Endothelial cell of umbilical vein (primary cell): ENCODE measurements around the gene ZNF667. TPM values are rescaled to one million over a fixed set of nuclear protein-coding genes. Genes with fewer than 3 reads are reported as not detected.

Experiments used
- BruUV-seq: library from RNA; stranded (reverse); fragments of 400-500 nt; replicated peaks from 2 replicates; lab custom pipeline; 2021; lab: Mats Ljungman, UMichigan
- CTCF ChIA-PET: fragments of 300-600, 350-600 bp; sonication (Branson Sonifier 250); formaldehyde crosslinking; loops from one replicate; lab custom pipeline; 2021; ENCODE audit warnings: antibody characterized with exemption, inconsistent platforms; lab: Charles Lee
- POLR2A ChIA-PET: fragments of 300-600, 350-600 bp; sonication (Branson Sonifier 250); formaldehyde crosslinking; loops from one replicate; lab custom pipeline; 2021; ENCODE audit warnings: antibody characterized with exemption, inconsistent platforms; lab: Charles Lee
- DNase-seq: peaks from one replicate; pipeline ENCODE4 v3.0.0-alpha.2; 2011; ENCODE audit warnings: low read depth, low spot score
- FAIRE-seq: peaks from 2 replicates; lab custom pipeline; 2011; peaks lifted over from hg19 to GRCh38; lab: Jason Lieb, UNC
- H2AFZ ChIP-seq: 2 replicates; pipeline ENCODE4 v1.6.0; 2012; ENCODE audit warnings: low read depth, low read length, control low read depth, inconsistent platforms
- H3K27ac ChIP-seq: 2 replicates; pipeline ENCODE4 v1.5.1; 2011; ENCODE audit warnings: low read depth, mild to moderate bottlenecking, control low read depth, low read length, moderate library complexity; ENCODE audit not compliant: insufficient read depth
- H3K27me3 ChIP-seq, 2 experiments: 2 replicates each; pipeline versions ENCODE4 v1.6.0 to v1.6.1; 2011; ENCODE audit warnings: low read length in 2 of 2, mixed read lengths in 1 of 2; ENCODE audit not compliant: control insufficient read depth in 2 of 2, insufficient read depth in 2 of 2
- H3K36me3 ChIP-seq, 2 experiments: 2 replicates in 1 of 2; 3 replicates in 1 of 2; pipeline ENCODE4 v1.5.1; 2011; ENCODE audit warnings: low read length in 2 of 2, mild to moderate bottlenecking in 1 of 2, moderate library complexity in 1 of 2; ENCODE audit not compliant: control insufficient read depth in 2 of 2, insufficient read depth in 2 of 2; ENCODE audit errors: extremely low read depth in 1 of 2
- H3K4me1 ChIP-seq: 3 replicates; pipeline ENCODE4 v1.5.1; 2011; ENCODE audit warnings: mild to moderate bottlenecking, low read length; ENCODE audit not compliant: control insufficient read depth, insufficient read depth; ENCODE audit errors: extremely low read depth
- H3K4me2 ChIP-seq: 2 replicates; pipeline ENCODE4 v1.6.1; 2011; ENCODE audit warnings: low read length, control low read depth, mixed read lengths; ENCODE audit not compliant: insufficient read depth
- H3K4me3 ChIP-seq, 3 experiments: fragments of 200-600 bp in 1 of 3; sonication (generic), shearing (Covaris generic) in 1 of 3; replicated peaks in 1 of 3; 2 replicates each; pipeline ENCODE4 v1.5.1; 2011 to 2016; ENCODE audit warnings: control low read depth in 3 of 3, low read length in 3 of 3, mild to moderate bottlenecking in 2 of 3, inconsistent platforms in 1 of 3, low read depth in 1 of 3, moderate library complexity in 1 of 3; ENCODE audit not compliant: insufficient read depth in 1 of 3
- H3K79me2 ChIP-seq: 2 replicates; pipeline ENCODE4 v1.6.0; 2012; ENCODE audit warnings: low read length, inconsistent platforms; ENCODE audit not compliant: control insufficient read depth, insufficient read depth
- H3K9ac ChIP-seq: replicated peaks from 2 replicates; pipeline ENCODE3; 2011; ENCODE audit warnings: low read length, control low read depth; ENCODE audit not compliant: insufficient read depth; ENCODE audit errors: extremely low read depth
- H3K9me1 ChIP-seq: replicated peaks from 3 replicates; pipeline ENCODE4 v1.6.0; 2011; ENCODE audit warnings: mild to moderate bottlenecking, low read length; ENCODE audit not compliant: control insufficient read depth, insufficient read depth; ENCODE audit errors: extremely low read depth
- H3K9me3 ChIP-seq: replicated peaks from 2 replicates; pipeline ENCODE4 v1.5.1; 2012; ENCODE audit warnings: low read length, inconsistent platforms; ENCODE audit not compliant: control insufficient read depth, insufficient read depth
- H4K20me1 ChIP-seq: replicated peaks from 2 replicates; pipeline ENCODE3; 2011; ENCODE audit warnings: mild to moderate bottlenecking, low read length; ENCODE audit not compliant: control insufficient read depth, insufficient read depth; ENCODE audit errors: extremely low read depth
- CTCF ChIP-seq, 2 donors: IDR thresholded peaks; 1 replicate in 1 of 2; 2 replicates in 1 of 2; pipeline ENCODE4 v1.5.1; 2011; ENCODE audit warnings: low read length in 2 of 2, mild to moderate bottlenecking in 2 of 2, moderate library complexity in 2 of 2, control low read depth in 1 of 2, inconsistent platforms in 1 of 2, low read depth in 1 of 2; ENCODE audit not compliant: insufficient read depth in 1 of 2; ENCODE audit errors: extremely low read depth in 1 of 2
- EZH2 ChIP-seq: IDR thresholded peaks from 2 replicates; pipeline ENCODE4 v1.6.1; 2012; ENCODE audit warnings: borderline replicate concordance, low read depth, mild to moderate bottlenecking, moderate library complexity, low read length, inconsistent platforms; ENCODE audit not compliant: severe bottlenecking
- FOS ChIP-seq: IDR thresholded peaks from 2 replicates; pipeline ENCODE4 v1.6.1; 2011; ENCODE audit warnings: mild to moderate bottlenecking, low read length, moderate library complexity, borderline replicate concordance; ENCODE audit not compliant: insufficient read depth
- GATA2 ChIP-seq: IDR thresholded peaks from 2 replicates; pipeline ENCODE4 v1.7.0; 2011; ENCODE audit warnings: low read depth, mild to moderate bottlenecking, moderate library complexity, mixed read lengths, low read length; ENCODE audit not compliant: insufficient read length, insufficient read depth
- JUN ChIP-seq: IDR thresholded peaks from 2 replicates; pipeline ENCODE4 v1.6.1; 2011; ENCODE audit warnings: borderline replicate concordance, low read depth; ENCODE audit not compliant: insufficient read length, insufficient read depth
- MAX ChIP-seq: IDR thresholded peaks from 2 replicates; pipeline ENCODE4 v1.6.1; 2011; ENCODE audit not compliant: insufficient read depth, insufficient read length
- MYC ChIP-seq: IDR thresholded peaks from one replicate; pipeline ENCODE4 v1.6.1; 2011; ENCODE audit warnings: mild to moderate bottlenecking, low read depth, low read length
- POLR2A ChIP-seq: IDR thresholded peaks from 2 replicates; pipeline ENCODE4 v1.6.1; 2012; ENCODE audit warnings: low read depth, mild to moderate bottlenecking, control low read depth, low read length
- POLR2AphosphoS5 ChIP-seq: IDR thresholded peaks from 2 replicates; pipeline ENCODE4 v1.6.1; 2012; ENCODE audit warnings: low read depth, mild to moderate bottlenecking, control low read depth, low read length, moderate library complexity; ENCODE audit not compliant: insufficient read depth
- dilution Hi-C: fragments of 300-500 bp; cut with MboI; formaldehyde crosslinking; loops from one replicate; pipeline ENCODE4 v1.15.0; 2019; ENCODE audit warnings: low sequenced_read_pairs; ENCODE audit not compliant: extremely low pct_ligation_motif_present
- intact Hi-C: fragments of 100-400 bp; cut with micrococcal nuclease; formaldehyde crosslinking; loops from one replicate; pipeline ENCODE4 v1.10.0; 2022
- polyA plus RNA-seq, 4 experiments: library from polyadenylated mRNA; depleted of rRNA in 3 of 4; stranded (reverse) in 3 of 4; unstranded in 1 of 4; fragments of >200 nt; gene quantifications; 2 replicates each; pipeline versions ENCODE4 v1.2.1 to v1.2.3, GENCODE V29; 2011 to 2012; ENCODE audit warnings: missing spikeins in 1 of 4
- total RNA-seq: library from RNA; stranded (reverse); gene quantifications from 2 replicates; pipeline ENCODE4 v1.2.3, GENCODE V29; 2021

Gene ZNF667
- total and polyA plus RNA-seq, 2 donors (not counting 3 experiments of a cell fraction or from before 2014, with no cell fraction given) = 0.35 to 1.3 TPM

- intact Hi-C loops = no loop called here
- Histone ChIP-seq H3K9me1 (no peaks in the 10 kb centered on the region), H3K4me1 (no peaks in the 10 kb centered on the region), H3K4me3 (no peak overlapping the region), H4K20me1 (no peaks in the 10 kb centered on the region), H3K36me3 (no peaks in the 10 kb centered on the region), H3K27ac (no peak overlapping the region), H2AFZ (no peak overlapping the region), H3K4me2 (no peak overlapping the region), H3K9me3 (peaks cover 7% of the 10 kb centered on the region), H3K9ac (no peak overlapping the region), H3K79me2 (no peaks in the 10 kb centered on the region), H3K27me3 (no peaks in the 10 kb centered on the region)
- TF ChIP-seq MAX (no peak), POLR2AphosphoS5 (no peak), GATA2 (no peak)
- ChIA-PET POLR2A (no interaction called here), CTCF (no interaction called here)
- DNase-seq = no peak
- dilution Hi-C loops = no loop called here
- no peak for FAIRE-seq
- BruUV-seq = no TSS peak
These were observed 35.8 kb downstream of the ZNF667 start for GRCh38 chr19:56441206-56441792.

DNA sequence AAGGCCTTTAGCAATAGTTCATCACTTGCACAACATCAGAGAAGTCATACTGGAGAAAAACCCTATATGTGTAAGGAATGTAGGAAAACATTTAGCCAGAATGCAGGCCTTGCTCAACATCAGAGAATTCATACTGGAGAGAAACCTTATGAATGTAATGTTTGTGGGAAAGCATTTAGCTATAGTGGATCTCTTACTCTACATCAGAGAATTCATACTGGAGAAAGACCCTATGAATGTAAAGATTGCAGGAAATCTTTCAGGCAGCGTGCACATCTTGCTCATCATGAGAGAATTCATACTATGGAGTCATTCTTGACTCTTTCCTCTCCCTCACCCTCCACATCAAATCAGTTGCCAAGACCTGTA is 53.2 kb downstream of the ZNF667 start:
- no peaks in the 10 kb centered on the region for H4K20me1 ChIP-seq
- no peak for DNase-seq
- CTCF ChIA-PET = no interaction called here
- TF ChIP-seq GATA2 = no peak
- TF ChIP-seq EZH2 = no peak
- TF ChIP-seq CTCF (IDR thresholded peaks at IDR 0.05; ENCODE audit: extremely low read depth in 1 of 2, insufficient read depth in 1 of 2, low read depth in 1 of 2, low read length in 2 of 2) = no peak
- TF ChIP-seq FOS = no peak
- TF ChIP-seq JUN = no peak
- TF ChIP-seq MYC = no peak
- no peak for TF ChIP-seq POLR2AphosphoS5
- no peak for TF ChIP-seq MAX
- TF ChIP-seq POLR2A = no peak
- no peak overlapping the region for H3K4me3 ChIP-seq
- H3K36me3 ChIP-seq = peaks cover 0 to 5% of the 10 kb centered on the region in 2 experiments
- no peak overlapping the region for H3K27ac ChIP-seq
- H3K4me1 ChIP-seq = no peaks in the 10 kb centered on the region
- POLR2A ChIA-PET = no interaction called here
- no peak overlapping the region for H2AFZ ChIP-seq
- no peaks in the 10 kb centered on the region for H3K27me3 ChIP-seq
- no peak overlapping the region for H3K4me2 ChIP-seq
- no TSS peak for BruUV-seq
- no peak for FAIRE-seq
- no peaks in the 10 kb centered on the region for H3K79me2 ChIP-seq
- no peak overlapping the region for H3K9ac ChIP-seq
- dilution Hi-C loops (no loop called here), intact Hi-C loops (no loop called here)
- peaks cover 28% of the 10 kb centered on the region for H3K9me3 ChIP-seq
- no peaks in the 10 kb centered on the region for H3K9me1 ChIP-seq
